Esophagus squamous epithelium (tissue), 5 donors: ENCODE data around the gene GPR83. TPM values are rescaled to one million over a fixed set of nuclear protein-coding genes. Genes with fewer than 3 reads are reported as not detected.

Experiments used
- DNase-seq: peaks from one replicate; lab custom pipeline; 2025; lab: John Stamatoyannopoulos, UW
- H3K27ac ChIP-seq, 4 donors: fragments of 200-600 bp; sonication (generic); one replicate each; pipeline ENCODE4 v1.5.1; 2016 to 2019; ENCODE audit warnings: mild to moderate bottlenecking in 1 of 4
- H3K27me3 ChIP-seq, 4 donors: fragments of 200-600 bp; sonication (generic); 1 replicate in 3 of 4; 2 replicates in 1 of 4; pipeline versions ENCODE4 v1.5.1 to v1.6.0; 2017 to 2021; ENCODE audit warnings: antibody characterized with exemption in 1 of 4
- H3K36me3 ChIP-seq, 3 donors: fragments of 200-600 bp; sonication (generic); one replicate each; pipeline ENCODE4 v1.5.1; 2016 to 2019
- H3K4me1 ChIP-seq, 3 donors: fragments of 200-600 bp; sonication (generic); one replicate each; pipeline ENCODE4 v1.5.1; 2017 to 2019
- H3K4me3 ChIP-seq, 4 donors: fragments of 200-600 bp; sonication (generic); 1 replicate in 3 of 4; 2 replicates in 1 of 4; pipeline ENCODE4 v1.5.1; 2016 to 2019; ENCODE audit warnings: mild to moderate bottlenecking in 2 of 4, moderate library complexity in 1 of 4
- H3K9me3 ChIP-seq, 3 donors: fragments of 200-600 bp; sonication (generic); one replicate each; pipeline ENCODE4 v1.5.1; 2016 to 2019
- POLR2A ChIP-seq, 4 donors: fragments of 450-650 bp; IDR thresholded peaks; one replicate each; pipeline ENCODE4 v1.6.1; 2017; ENCODE audit warnings: antibody characterized with exemption in 4 of 4, mild to moderate bottlenecking in 4 of 4, moderate library complexity in 3 of 4
- WGBS, 2 donors: methylation state at CpG; one replicate each; pipeline ENCODE4 v1.1.5; 2018; 5-methylcytosine and 5-hydroxymethylcytosine counted together
- intact Hi-C: fragments of 100-400 bp; cut with DNase I; formaldehyde crosslinking; loops from one replicate; pipeline ENCODE4 v1.15.0; 2022
- total RNA-seq, 4 donors: library from RNA; depleted of rRNA; stranded (reverse); fragments of >200 nt; gene quantifications; one replicate each; pipeline ENCODE4 v1.1.0, GENCODE V29; 2016
- TF ChIP-seq, protein P1 (sequence below), 6 experiments: fragments of 450-650 bp in 4 of 6; fragments of 200-600 bp in 2 of 6; sonication (generic) in 2 of 6; IDR thresholded peaks; one replicate each; pipeline ENCODE4 v1.5.1; 2016 to 2019; ENCODE audit warnings: antibody characterized with exemption in 6 of 6, mild to moderate bottlenecking in 4 of 6, moderate library complexity in 4 of 6
- donor health status: DM: yes; HTN: yes; CAD: no.

The GPR83 gene
- total RNA-seq, 4 donors from 2014 or later, result not detected

DNA sequence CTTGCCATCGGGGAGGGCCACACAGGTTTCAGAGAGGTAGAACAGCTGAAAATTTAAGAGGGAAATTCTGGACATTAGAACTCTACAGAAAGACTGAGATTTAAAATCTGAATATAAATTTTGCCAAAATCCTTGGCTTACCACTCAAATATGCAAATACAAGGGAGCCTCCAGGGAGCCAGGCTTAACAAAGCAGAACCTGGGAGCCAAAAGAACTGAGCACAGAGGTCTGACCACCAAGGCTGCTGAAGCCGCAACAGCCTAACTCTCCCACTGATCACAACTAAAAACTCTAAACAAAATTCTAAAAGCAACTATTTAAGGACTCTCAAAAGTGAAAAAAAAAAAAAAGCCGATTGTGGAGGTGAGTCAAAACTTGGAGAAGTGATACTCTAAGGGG lies 62.6 kb downstream of the GPR83 start:
- no peak overlapping the region for H3K4me3 ChIP-seq
- no peak overlapping the region for H3K27ac ChIP-seq
- no peak for DNase-seq
- H3K36me3 ChIP-seq, result no peaks in the 10 kb centered on the region
- TF ChIP-seq POLR2A (IDR thresholded peaks at IDR 0.05), result no peak
- TF ChIP-seq, protein P1, sequence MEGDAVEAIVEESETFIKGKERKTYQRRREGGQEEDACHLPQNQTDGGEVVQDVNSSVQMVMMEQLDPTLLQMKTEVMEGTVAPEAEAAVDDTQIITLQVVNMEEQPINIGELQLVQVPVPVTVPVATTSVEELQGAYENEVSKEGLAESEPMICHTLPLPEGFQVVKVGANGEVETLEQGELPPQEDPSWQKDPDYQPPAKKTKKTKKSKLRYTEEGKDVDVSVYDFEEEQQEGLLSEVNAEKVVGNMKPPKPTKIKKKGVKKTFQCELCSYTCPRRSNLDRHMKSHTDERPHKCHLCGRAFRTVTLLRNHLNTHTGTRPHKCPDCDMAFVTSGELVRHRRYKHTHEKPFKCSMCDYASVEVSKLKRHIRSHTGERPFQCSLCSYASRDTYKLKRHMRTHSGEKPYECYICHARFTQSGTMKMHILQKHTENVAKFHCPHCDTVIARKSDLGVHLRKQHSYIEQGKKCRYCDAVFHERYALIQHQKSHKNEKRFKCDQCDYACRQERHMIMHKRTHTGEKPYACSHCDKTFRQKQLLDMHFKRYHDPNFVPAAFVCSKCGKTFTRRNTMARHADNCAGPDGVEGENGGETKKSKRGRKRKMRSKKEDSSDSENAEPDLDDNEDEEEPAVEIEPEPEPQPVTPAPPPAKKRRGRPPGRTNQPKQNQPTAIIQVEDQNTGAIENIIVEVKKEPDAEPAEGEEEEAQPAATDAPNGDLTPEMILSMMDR (IDR thresholded peaks at IDR 0.05), result no peak
- no peaks in the 10 kb centered on the region for H3K4me1 ChIP-seq
- no peaks in the 10 kb centered on the region for H3K9me3 ChIP-seq
- WGBS, 2 donors, result 74 to 84% methylated on average over 3 of the region's 3 CpGs
- no peaks in the 10 kb centered on the region for H3K27me3 ChIP-seq
- intact Hi-C loops, result no loop called here

DNA sequence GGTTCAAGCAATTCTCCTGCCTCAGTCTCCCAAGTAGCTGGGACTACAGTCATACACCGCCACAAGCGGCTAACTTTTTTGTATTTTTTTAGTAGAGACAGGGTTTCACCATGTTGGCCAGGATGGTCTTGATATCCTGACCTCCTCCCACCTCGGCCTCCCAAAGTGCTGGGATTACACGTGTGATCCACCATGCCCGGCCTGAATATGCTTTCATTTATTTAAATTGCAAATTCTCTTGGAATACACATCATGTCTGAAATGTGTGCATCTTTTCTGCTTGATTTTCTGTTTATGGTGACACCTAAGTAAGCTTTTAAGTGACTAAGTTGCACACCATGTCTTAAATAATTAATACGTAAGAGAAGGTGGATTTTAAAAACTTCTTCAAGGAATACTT lies 65.2 kb downstream of the GPR83 start:
- no peak overlapping the region for H3K27ac ChIP-seq
- no peak overlapping the region for H3K4me3 ChIP-seq
- no peak for DNase-seq
- H3K27me3 ChIP-seq, result no peaks in the 10 kb centered on the region
- no peaks in the 10 kb centered on the region for H3K36me3 ChIP-seq
- intact Hi-C loops, result no loop called here
- TF ChIP-seq POLR2A (IDR thresholded peaks at IDR 0.05), result no peak
- TF ChIP-seq, protein P1 (IDR thresholded peaks at IDR 0.05), result no peak
- H3K4me1 ChIP-seq, result peaks cover 0 to under 1% (median 0%) of the 10 kb centered on the region in 3 donors
- no peaks in the 10 kb centered on the region for H3K9me3 ChIP-seq
- WGBS, 2 donors, result 83 to 92% methylated on average over 6 of the region's 6 CpGs

DNA sequence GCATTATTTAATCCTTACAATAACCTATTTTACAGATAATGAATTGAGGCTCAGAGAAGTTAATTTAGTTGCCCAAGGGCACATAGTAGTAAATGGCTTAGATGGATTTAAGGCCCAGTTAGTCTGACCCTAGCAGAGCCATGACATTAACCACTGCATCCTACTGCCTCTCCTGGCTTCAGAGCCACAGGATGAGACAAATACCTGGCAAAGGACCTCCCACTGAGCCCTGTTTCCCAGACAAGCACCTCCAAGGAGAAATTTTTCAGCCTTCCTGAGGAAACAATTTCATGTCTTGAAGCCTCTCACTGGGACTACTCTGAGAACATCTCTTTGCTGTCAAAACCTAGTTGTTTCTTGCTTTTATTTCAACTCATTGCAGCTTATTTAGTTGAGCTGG lies 68.4 kb downstream of the GPR83 start:
- TF ChIP-seq POLR2A (IDR thresholded peaks at IDR 0.05), result no peak
- TF ChIP-seq, protein P1 (IDR thresholded peaks at IDR 0.05), result no peak
- no peaks in the 10 kb centered on the region for H3K27me3 ChIP-seq
- H3K4me1 ChIP-seq, result peaks cover 0 to 8% (median 0%) of the 10 kb centered on the region in 3 donors
- no peaks in the 10 kb centered on the region for H3K9me3 ChIP-seq
- intact Hi-C loops, result no loop called here
- no peaks in the 10 kb centered on the region for H3K36me3 ChIP-seq
- DNase-seq, result no peak
- no peak overlapping the region for H3K27ac ChIP-seq
- H3K4me3 ChIP-seq, result no peak overlapping the region

DNA sequence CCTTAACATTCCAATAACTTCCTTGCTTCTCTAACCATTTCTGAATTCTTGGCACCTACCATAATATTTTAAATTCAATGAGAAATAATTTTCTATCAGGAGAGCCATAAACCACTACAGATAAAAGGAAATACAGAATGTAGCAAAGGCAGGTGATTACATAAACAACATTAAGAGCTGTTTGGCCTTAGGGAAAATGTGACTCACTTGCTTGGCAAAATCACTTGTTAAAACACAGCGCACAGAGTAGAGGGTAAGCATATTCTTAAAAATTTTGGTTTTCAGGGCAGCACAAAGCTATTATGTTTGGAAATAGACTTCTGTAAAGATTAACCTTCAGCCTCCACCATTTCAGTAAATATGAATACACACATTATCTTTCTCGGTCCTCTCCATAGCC lies 70.4 kb downstream of the GPR83 start:
- no peak overlapping the region for H3K4me3 ChIP-seq
- H3K36me3 ChIP-seq, result no peaks in the 10 kb centered on the region
- intact Hi-C loops, result no loop called here
- no peak overlapping the region for H3K27ac ChIP-seq
- 29 to 59% methylated on average over 2 of the region's 2 CpGs for WGBS, 2 donors
- no peak for DNase-seq
- H3K4me1 ChIP-seq, result peaks cover 0 to 8% (median 0%) of the 10 kb centered on the region in 3 donors
- H3K9me3 ChIP-seq, result no peaks in the 10 kb centered on the region
- no peaks in the 10 kb centered on the region for H3K27me3 ChIP-seq
- TF ChIP-seq, protein P1 (IDR thresholded peaks at IDR 0.05), result no peak
- no peak for TF ChIP-seq POLR2A (IDR thresholded peaks at IDR 0.05)

DNA sequence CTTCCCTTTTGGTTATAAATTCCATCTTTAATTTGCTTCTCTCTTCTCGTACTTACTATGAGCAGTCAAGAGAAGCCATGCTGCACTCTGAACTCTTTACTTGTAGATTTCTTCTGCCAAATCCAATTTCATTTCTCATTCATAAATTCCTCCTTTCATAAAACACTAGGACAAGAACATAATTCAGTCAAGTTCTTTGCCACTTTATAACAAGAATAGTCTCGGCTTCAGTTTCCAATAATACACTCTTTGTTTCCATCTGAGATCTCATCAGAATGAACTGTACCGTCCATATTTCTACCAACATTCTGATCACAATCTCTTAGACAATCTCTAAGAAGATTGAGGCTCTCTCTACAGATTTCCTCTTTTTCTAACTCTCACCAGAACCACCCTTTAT lies 71.7 kb downstream of the GPR83 start:
- DNase-seq, result no peak
- peaks cover 0 to 8% (median 0%) of the 10 kb centered on the region in 3 donors for H3K4me1 ChIP-seq
- TF ChIP-seq POLR2A (IDR thresholded peaks at IDR 0.05), result no peak
- TF ChIP-seq, protein P1 (IDR thresholded peaks at IDR 0.05), result no peak
- 89 to 91% methylated on average over 3 of the region's 3 CpGs for WGBS, 2 donors
- no peaks in the 10 kb centered on the region for H3K9me3 ChIP-seq
- H3K4me3 ChIP-seq, result no peak overlapping the region
- H3K36me3 ChIP-seq, result no peaks in the 10 kb centered on the region
- H3K27me3 ChIP-seq, result no peaks in the 10 kb centered on the region
- H3K27ac ChIP-seq, result no peak overlapping the region
- intact Hi-C loops, result no loop called here
